MM.1S (cell line): Measurements from ENCODE around the gene SYP.

ENCODE experiments used
- DNase-seq: peaks from one replicate; pipeline ENCODE4 v3.0.0-alpha.2; 2015
- H2AFZ ChIP-seq: fragments of 300-600 bp; sonication (generic); 2 replicates; pipeline ENCODE4 v1.6.0; 2016; ENCODE audit warnings: antibody characterized with exemption, low read length
- H3F3A ChIP-seq: fragments of 300-600 bp; sonication (generic); 2 replicates; pipeline ENCODE4 v1.6.1; 2016; ENCODE audit warnings: mild to moderate bottlenecking, antibody characterized with exemption, low read length, moderate library complexity, mixed read lengths; ENCODE audit not compliant: insufficient read depth
- H3K27ac ChIP-seq: fragments of 300-600 bp; sonication (generic); 2 replicates; pipeline ENCODE4 v1.5.1; 2016; ENCODE audit warnings: mild to moderate bottlenecking, low read length
- H3K27me3 ChIP-seq: fragments of 300-600 bp; sonication (generic); replicated peaks from 2 replicates; pipeline ENCODE4 v1.6.0; 2016; ENCODE audit warnings: low read length; ENCODE audit not compliant: insufficient read depth
- H3K36me3 ChIP-seq: fragments of 300-600 bp; sonication (generic); replicated peaks from 2 replicates; pipeline ENCODE4 v1.6.1; 2016; ENCODE audit warnings: mild to moderate bottlenecking, low read length, mixed read lengths; ENCODE audit not compliant: insufficient read depth
- H3K4me1 ChIP-seq: fragments of 300-600 bp; sonication (generic); 2 replicates; pipeline ENCODE4 v1.6.1; 2016; ENCODE audit warnings: low read length, mixed read lengths
- H3K4me2 ChIP-seq: fragments of 300-600 bp; sonication (generic); 2 replicates; pipeline ENCODE4 v1.6.0; 2016; ENCODE audit warnings: low read depth, low read length
- H3K4me3 ChIP-seq: fragments of 300-600 bp; sonication (generic); 2 replicates; pipeline ENCODE4 v1.5.1; 2016; ENCODE audit warnings: low read length, mixed read lengths
- H3K79me2 ChIP-seq: fragments of 300-600 bp; sonication (generic); 2 replicates; pipeline ENCODE4 v1.6.1; 2016; ENCODE audit warnings: mixed run types, low read length, mixed read lengths
- H3K9ac ChIP-seq: fragments of 300-600 bp; sonication (generic); 2 replicates; pipeline ENCODE4 v1.6.1; 2016; ENCODE audit warnings: low read length, mixed read lengths
- H3K9me2 ChIP-seq: fragments of 300-600 bp; sonication (generic); replicated peaks from 2 replicates; pipeline ENCODE4 v1.6.1; 2016; ENCODE audit warnings: mild to moderate bottlenecking, low read length, mixed read lengths; ENCODE audit not compliant: insufficient read depth
- H3K9me3 ChIP-seq: fragments of 300-600 bp; sonication (generic); replicated peaks from 2 replicates; pipeline ENCODE4 v1.6.1; 2016; ENCODE audit warnings: mild to moderate bottlenecking, low read length, mixed read lengths; ENCODE audit not compliant: insufficient read depth
- H4K20me1 ChIP-seq: fragments of 300-600 bp; sonication (generic); 2 replicates; pipeline ENCODE4 v1.6.1; 2016; ENCODE audit warnings: mild to moderate bottlenecking, low read length, moderate library complexity, mixed read lengths; ENCODE audit not compliant: insufficient read depth
- CTCF ChIP-seq: fragments of 300-600 bp; sonication (generic); IDR thresholded peaks from 2 replicates; pipeline ENCODE4 v1.5.1; 2016; ENCODE audit warnings: antibody characterized with exemption, low read length, mixed read lengths
- EZH2 ChIP-seq: fragments of 300-600 bp; sonication (generic); optimal IDR thresholded peaks from 2 replicates; pipeline ENCODE3; 2017; ENCODE audit warnings: low read depth, mild to moderate bottlenecking, antibody characterized with exemption, low read length, mixed read lengths
- EZH2phosphoT487 ChIP-seq: fragments of 300-600 bp; sonication (generic); IDR thresholded peaks from 2 replicates; pipeline ENCODE4 v1.6.1; 2018; ENCODE audit warnings: antibody characterized with exemption, low read length

Gene SYP

GRCh38 chrX:49202022-49202421 lies 2.0 kb upstream of the SYP start:
- H3K4me3 ChIP-seq: no peak overlapping the region
- TF ChIP-seq EZH2phosphoT487 (no peak), EZH2 (no peak), CTCF (no peak)
- H3K27ac ChIP-seq: no peak overlapping the region
- H2AFZ ChIP-seq: no peak overlapping the region
- no peaks in the 10 kb centered on the region for H3K79me2 ChIP-seq
- no peaks in the 10 kb centered on the region for H3K4me1 ChIP-seq
- H3F3A ChIP-seq: no peaks in the 10 kb centered on the region
- no peak overlapping the region for H3K9ac ChIP-seq
- DNase-seq: no peak
- H3K9me2 ChIP-seq: no peaks in the 10 kb centered on the region
- H3K27me3 ChIP-seq: 0 out of 2 replicates have a peak, but pooled peaks cover 10% of the 10 kb centered on the region
- H4K20me1 ChIP-seq: no peaks in the 10 kb centered on the region
- H3K9me3 ChIP-seq: no peaks in the 10 kb centered on the region
- H3K36me3 ChIP-seq: no peaks in the 10 kb centered on the region
- H3K4me2 ChIP-seq: no peak overlapping the region

- Histone ChIP-seq H3K27ac (no peak overlapping the region), H3K9ac (no peak overlapping the region), H3K4me2 (no peak overlapping the region; the same call in 1 of the 2 replicates), H3K27me3 (0 out of 2 replicates have a peak, but pooled peaks cover 10% of the 10 kb centered on the region), H3K4me3 (no peak overlapping the region), H2AFZ (no peak overlapping the region), H3K9me2 (no peaks in the 10 kb centered on the region), H3F3A (no peaks in the 10 kb centered on the region), H3K4me1 (no peaks in the 10 kb centered on the region), H4K20me1 (no peaks in the 10 kb centered on the region), H3K79me2 (no peaks in the 10 kb centered on the region), H3K36me3 (no peaks in the 10 kb centered on the region), H3K9me3 (no peaks in the 10 kb centered on the region)
- no peak for DNase-seq
- TF ChIP-seq EZH2 (no peak), CTCF (no peak), EZH2phosphoT487 (no peak)
Measured at GRCh38 chrX:49199315-49199595, 738 bp downstream of the SYP start.

- no peaks in the 10 kb centered on the region for H3K36me3 ChIP-seq
- no peak overlapping the region for H3K9ac ChIP-seq
- H3K27ac ChIP-seq: no peak overlapping the region
- H3K9me3 ChIP-seq: no peaks in the 10 kb centered on the region
- TF ChIP-seq CTCF (no peak), EZH2phosphoT487 (no peak), EZH2 (no peak)
- no peak overlapping the region for H3K4me2 ChIP-seq
- no peak overlapping the region for H3K4me3 ChIP-seq
- no peaks in the 10 kb centered on the region for H4K20me1 ChIP-seq
- H3F3A ChIP-seq: no peaks in the 10 kb centered on the region
- no peak for DNase-seq
- H3K4me1 ChIP-seq: no peaks in the 10 kb centered on the region
- no peaks in the 10 kb centered on the region for H3K79me2 ChIP-seq
- no peaks in the 10 kb centered on the region for H3K9me2 ChIP-seq
- 0 out of 2 replicates have a peak, but pooled peaks cover 10% of the 10 kb centered on the region for H3K27me3 ChIP-seq
- no peak overlapping the region for H2AFZ ChIP-seq
Measured at GRCh38 chrX:49198540-49199314, 1.3 kb downstream of the SYP start.
